Endothelial cell of umbilical vein (primary cell): ENCODE measurements around the gene PRDM2. TPM values are rescaled to one million over a fixed set of nuclear protein-coding genes. Genes with fewer than 3 reads are reported as not detected.

Experiments used
- BruUV-seq: library from RNA; stranded (reverse); fragments of 400-500 nt; replicated peaks from 2 replicates; lab custom pipeline; 2021; lab: Mats Ljungman, UMichigan
- CTCF ChIA-PET: fragments of 300-600, 350-600 bp; sonication (Branson Sonifier 250); formaldehyde crosslinking; loops from one replicate; lab custom pipeline; 2021; ENCODE audit warnings: antibody characterized with exemption, inconsistent platforms; lab: Charles Lee
- POLR2A ChIA-PET: fragments of 300-600, 350-600 bp; sonication (Branson Sonifier 250); formaldehyde crosslinking; loops from one replicate; lab custom pipeline; 2021; ENCODE audit warnings: antibody characterized with exemption, inconsistent platforms; lab: Charles Lee
- DNase-seq: peaks from one replicate; pipeline ENCODE4 v3.0.0-alpha.2; 2011; ENCODE audit warnings: low read depth, low spot score
- FAIRE-seq: peaks from 2 replicates; lab custom pipeline; 2011; peaks lifted over from hg19 to GRCh38; lab: Jason Lieb, UNC
- H2AFZ ChIP-seq: 2 replicates; pipeline ENCODE4 v1.6.0; 2012; ENCODE audit warnings: low read depth, low read length, control low read depth, inconsistent platforms
- H3K27ac ChIP-seq: 2 replicates; pipeline ENCODE4 v1.5.1; 2011; ENCODE audit warnings: low read depth, mild to moderate bottlenecking, control low read depth, low read length, moderate library complexity; ENCODE audit not compliant: insufficient read depth
- H3K27me3 ChIP-seq, 2 experiments: 2 replicates each; pipeline versions ENCODE4 v1.6.0 to v1.6.1; 2011; ENCODE audit warnings: low read length in 2 of 2, mixed read lengths in 1 of 2; ENCODE audit not compliant: control insufficient read depth in 2 of 2, insufficient read depth in 2 of 2
- H3K36me3 ChIP-seq, 2 experiments: 2 replicates in 1 of 2; 3 replicates in 1 of 2; pipeline ENCODE4 v1.5.1; 2011; ENCODE audit warnings: low read length in 2 of 2, mild to moderate bottlenecking in 1 of 2, moderate library complexity in 1 of 2; ENCODE audit not compliant: control insufficient read depth in 2 of 2, insufficient read depth in 2 of 2; ENCODE audit errors: extremely low read depth in 1 of 2
- H3K4me1 ChIP-seq: 3 replicates; pipeline ENCODE4 v1.5.1; 2011; ENCODE audit warnings: mild to moderate bottlenecking, low read length; ENCODE audit not compliant: control insufficient read depth, insufficient read depth; ENCODE audit errors: extremely low read depth
- H3K4me2 ChIP-seq: 2 replicates; pipeline ENCODE4 v1.6.1; 2011; ENCODE audit warnings: low read length, control low read depth, mixed read lengths; ENCODE audit not compliant: insufficient read depth
- H3K4me3 ChIP-seq, 3 experiments: fragments of 200-600 bp in 1 of 3; sonication (generic), shearing (Covaris generic) in 1 of 3; replicated peaks in 1 of 3; 2 replicates each; pipeline ENCODE4 v1.5.1; 2011 to 2016; ENCODE audit warnings: control low read depth in 3 of 3, low read length in 3 of 3, mild to moderate bottlenecking in 2 of 3, inconsistent platforms in 1 of 3, low read depth in 1 of 3, moderate library complexity in 1 of 3; ENCODE audit not compliant: insufficient read depth in 1 of 3
- H3K79me2 ChIP-seq: 2 replicates; pipeline ENCODE4 v1.6.0; 2012; ENCODE audit warnings: low read length, inconsistent platforms; ENCODE audit not compliant: control insufficient read depth, insufficient read depth
- H3K9ac ChIP-seq: replicated peaks from 2 replicates; pipeline ENCODE3; 2011; ENCODE audit warnings: low read length, control low read depth; ENCODE audit not compliant: insufficient read depth; ENCODE audit errors: extremely low read depth
- H3K9me1 ChIP-seq: replicated peaks from 3 replicates; pipeline ENCODE4 v1.6.0; 2011; ENCODE audit warnings: mild to moderate bottlenecking, low read length; ENCODE audit not compliant: control insufficient read depth, insufficient read depth; ENCODE audit errors: extremely low read depth
- H3K9me3 ChIP-seq: replicated peaks from 2 replicates; pipeline ENCODE4 v1.5.1; 2012; ENCODE audit warnings: low read length, inconsistent platforms; ENCODE audit not compliant: control insufficient read depth, insufficient read depth
- H4K20me1 ChIP-seq: replicated peaks from 2 replicates; pipeline ENCODE3; 2011; ENCODE audit warnings: mild to moderate bottlenecking, low read length; ENCODE audit not compliant: control insufficient read depth, insufficient read depth; ENCODE audit errors: extremely low read depth
- EZH2 ChIP-seq: IDR thresholded peaks from 2 replicates; pipeline ENCODE4 v1.6.1; 2012; ENCODE audit warnings: borderline replicate concordance, low read depth, mild to moderate bottlenecking, moderate library complexity, low read length, inconsistent platforms; ENCODE audit not compliant: severe bottlenecking
- FOS ChIP-seq: IDR thresholded peaks from 2 replicates; pipeline ENCODE4 v1.6.1; 2011; ENCODE audit warnings: mild to moderate bottlenecking, low read length, moderate library complexity, borderline replicate concordance; ENCODE audit not compliant: insufficient read depth
- GATA2 ChIP-seq: IDR thresholded peaks from 2 replicates; pipeline ENCODE4 v1.7.0; 2011; ENCODE audit warnings: low read depth, mild to moderate bottlenecking, moderate library complexity, mixed read lengths, low read length; ENCODE audit not compliant: insufficient read length, insufficient read depth
- JUN ChIP-seq: IDR thresholded peaks from 2 replicates; pipeline ENCODE4 v1.6.1; 2011; ENCODE audit warnings: borderline replicate concordance, low read depth; ENCODE audit not compliant: insufficient read length, insufficient read depth
- MAX ChIP-seq: IDR thresholded peaks from 2 replicates; pipeline ENCODE4 v1.6.1; 2011; ENCODE audit not compliant: insufficient read depth, insufficient read length
- MYC ChIP-seq: IDR thresholded peaks from one replicate; pipeline ENCODE4 v1.6.1; 2011; ENCODE audit warnings: mild to moderate bottlenecking, low read depth, low read length
- POLR2A ChIP-seq: IDR thresholded peaks from 2 replicates; pipeline ENCODE4 v1.6.1; 2012; ENCODE audit warnings: low read depth, mild to moderate bottlenecking, control low read depth, low read length
- POLR2AphosphoS5 ChIP-seq: IDR thresholded peaks from 2 replicates; pipeline ENCODE4 v1.6.1; 2012; ENCODE audit warnings: low read depth, mild to moderate bottlenecking, control low read depth, low read length, moderate library complexity; ENCODE audit not compliant: insufficient read depth
- dilution Hi-C: fragments of 300-500 bp; cut with MboI; formaldehyde crosslinking; loops from one replicate; pipeline ENCODE4 v1.15.0; 2019; ENCODE audit warnings: low sequenced_read_pairs; ENCODE audit not compliant: extremely low pct_ligation_motif_present
- intact Hi-C: fragments of 100-400 bp; cut with micrococcal nuclease; formaldehyde crosslinking; loops from one replicate; pipeline ENCODE4 v1.10.0; 2022
- polyA plus RNA-seq, 4 experiments: library from polyadenylated mRNA; depleted of rRNA in 3 of 4; stranded (reverse) in 3 of 4; unstranded in 1 of 4; fragments of >200 nt; gene quantifications; 2 replicates each; pipeline versions ENCODE4 v1.2.1 to v1.2.3, GENCODE V29; 2011 to 2012; ENCODE audit warnings: missing spikeins in 1 of 4
- total RNA-seq: library from RNA; stranded (reverse); gene quantifications from 2 replicates; pipeline ENCODE4 v1.2.3, GENCODE V29; 2021
- TF ChIP-seq, protein P1 (sequence below), 2 donors: IDR thresholded peaks; 1 replicate in 1 of 2; 2 replicates in 1 of 2; pipeline ENCODE4 v1.5.1; 2011; ENCODE audit warnings: low read length in 2 of 2, mild to moderate bottlenecking in 2 of 2, moderate library complexity in 2 of 2, control low read depth in 1 of 2, inconsistent platforms in 1 of 2, low read depth in 1 of 2; ENCODE audit not compliant: insufficient read depth in 1 of 2; ENCODE audit errors: extremely low read depth in 1 of 2

Gene PRDM2
- total and polyA plus RNA-seq, 2 donors (not counting 3 experiments of a cell fraction or from before 2014, with no cell fraction given) = 11.3 to 35.7 TPM

GRCh38 chr1:13784971-13785370, 85.0 kb downstream of the PRDM2 start:
- H3K9me1 ChIP-seq = no peaks in the 10 kb centered on the region
- no peaks in the 10 kb centered on the region for H3K9me3 ChIP-seq
- ChIA-PET CTCF (no interaction called here), POLR2A (no interaction called here)
- H3K79me2 ChIP-seq = peaks cover 56% of the 10 kb centered on the region
- H3K9ac ChIP-seq = no peak overlapping the region
- no peaks in the 10 kb centered on the region for H3K4me1 ChIP-seq
- BruUV-seq = no TSS peak
- FAIRE-seq = no peak
- H3K27ac ChIP-seq = no peak overlapping the region
- dilution Hi-C loops = no loop called here
- H3K4me2 ChIP-seq = no peak overlapping the region
- intact Hi-C loops = no loop called here
- TF ChIP-seq, protein P1, sequence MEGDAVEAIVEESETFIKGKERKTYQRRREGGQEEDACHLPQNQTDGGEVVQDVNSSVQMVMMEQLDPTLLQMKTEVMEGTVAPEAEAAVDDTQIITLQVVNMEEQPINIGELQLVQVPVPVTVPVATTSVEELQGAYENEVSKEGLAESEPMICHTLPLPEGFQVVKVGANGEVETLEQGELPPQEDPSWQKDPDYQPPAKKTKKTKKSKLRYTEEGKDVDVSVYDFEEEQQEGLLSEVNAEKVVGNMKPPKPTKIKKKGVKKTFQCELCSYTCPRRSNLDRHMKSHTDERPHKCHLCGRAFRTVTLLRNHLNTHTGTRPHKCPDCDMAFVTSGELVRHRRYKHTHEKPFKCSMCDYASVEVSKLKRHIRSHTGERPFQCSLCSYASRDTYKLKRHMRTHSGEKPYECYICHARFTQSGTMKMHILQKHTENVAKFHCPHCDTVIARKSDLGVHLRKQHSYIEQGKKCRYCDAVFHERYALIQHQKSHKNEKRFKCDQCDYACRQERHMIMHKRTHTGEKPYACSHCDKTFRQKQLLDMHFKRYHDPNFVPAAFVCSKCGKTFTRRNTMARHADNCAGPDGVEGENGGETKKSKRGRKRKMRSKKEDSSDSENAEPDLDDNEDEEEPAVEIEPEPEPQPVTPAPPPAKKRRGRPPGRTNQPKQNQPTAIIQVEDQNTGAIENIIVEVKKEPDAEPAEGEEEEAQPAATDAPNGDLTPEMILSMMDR (IDR thresholded peaks at IDR 0.05; ENCODE audit: extremely low read depth in 1 of 2, insufficient read depth in 1 of 2, low read depth in 1 of 2, low read length in 2 of 2) = no peak
- no peak for TF ChIP-seq FOS
- no peak for TF ChIP-seq JUN
- no peak for TF ChIP-seq POLR2A
- no peak for TF ChIP-seq MAX
- no peak for TF ChIP-seq GATA2
- TF ChIP-seq EZH2 = no peak
- no peak for TF ChIP-seq MYC
- no peak for TF ChIP-seq POLR2AphosphoS5
- H3K27me3 ChIP-seq = no peaks in the 10 kb centered on the region
- DNase-seq = no peak
- H4K20me1 ChIP-seq = no peaks in the 10 kb centered on the region
- no peak overlapping the region for H3K4me3 ChIP-seq
- no peak overlapping the region for H2AFZ ChIP-seq
- peaks cover 5 to 6% of the 10 kb centered on the region in 2 experiments for H3K36me3 ChIP-seq
